ENCODE data around the gene CD79B.

Gene CD79B

DNA sequence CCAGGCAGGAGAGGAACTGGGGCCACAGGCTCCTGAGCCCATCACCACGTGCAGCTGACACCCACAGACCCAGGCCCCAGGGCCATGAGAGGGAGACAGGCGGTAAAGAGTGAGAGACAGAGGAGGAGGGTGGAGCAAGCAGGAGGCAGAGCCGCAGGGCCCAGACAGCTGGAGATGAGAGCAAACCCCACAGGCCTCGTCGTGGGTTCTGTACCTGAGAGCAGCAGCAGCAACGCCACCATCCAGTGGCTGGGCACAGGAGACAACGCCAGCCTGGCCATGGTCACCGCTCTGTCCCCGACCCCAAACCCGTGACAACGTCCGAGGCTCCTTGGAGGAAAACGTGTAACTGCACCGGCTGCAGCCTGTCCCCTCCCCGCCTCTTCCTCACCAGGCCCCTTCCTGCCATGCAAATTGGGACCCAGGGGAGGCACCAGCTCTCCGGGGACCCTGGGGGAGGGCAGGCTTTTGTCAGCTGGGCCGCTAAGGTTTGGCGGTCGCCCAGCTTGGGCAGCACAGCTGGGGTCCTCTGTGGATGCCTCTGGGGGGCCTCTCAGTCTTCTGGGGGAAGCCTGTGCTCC is at the start of gene CD79B:
Gene CD79B (minus strand): TSS at position 351 of the 581 bp plus-strand sequence. CDS start 70 bp downstream, at position 281.
- no peak for DNase-seq

GRCh38 chr17:63978272-63979200 is 46.4 kb upstream of the CD79B start:
- DNase-seq = no peak

DNA sequence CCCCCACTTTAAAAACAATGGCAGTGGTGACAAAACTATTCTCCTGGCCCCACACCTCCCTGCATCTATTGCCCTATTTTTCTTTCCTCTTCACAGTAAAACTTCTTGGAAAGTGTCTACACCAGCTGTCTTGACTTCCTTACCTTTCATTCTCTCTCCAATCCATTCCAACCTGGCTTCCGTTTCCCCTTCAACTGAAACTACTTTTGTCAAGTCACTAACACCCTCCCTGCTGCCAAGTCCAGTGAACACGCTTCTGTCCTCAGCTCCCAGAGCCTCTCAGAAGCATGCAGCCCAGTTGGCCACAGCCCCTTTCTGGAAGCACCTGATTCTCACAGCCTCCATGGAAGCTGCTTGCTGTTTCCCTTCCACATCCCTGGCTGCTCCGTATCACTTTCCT is 44.6 kb upstream of the CD79B start:
- DNase-seq = no peak

DNA sequence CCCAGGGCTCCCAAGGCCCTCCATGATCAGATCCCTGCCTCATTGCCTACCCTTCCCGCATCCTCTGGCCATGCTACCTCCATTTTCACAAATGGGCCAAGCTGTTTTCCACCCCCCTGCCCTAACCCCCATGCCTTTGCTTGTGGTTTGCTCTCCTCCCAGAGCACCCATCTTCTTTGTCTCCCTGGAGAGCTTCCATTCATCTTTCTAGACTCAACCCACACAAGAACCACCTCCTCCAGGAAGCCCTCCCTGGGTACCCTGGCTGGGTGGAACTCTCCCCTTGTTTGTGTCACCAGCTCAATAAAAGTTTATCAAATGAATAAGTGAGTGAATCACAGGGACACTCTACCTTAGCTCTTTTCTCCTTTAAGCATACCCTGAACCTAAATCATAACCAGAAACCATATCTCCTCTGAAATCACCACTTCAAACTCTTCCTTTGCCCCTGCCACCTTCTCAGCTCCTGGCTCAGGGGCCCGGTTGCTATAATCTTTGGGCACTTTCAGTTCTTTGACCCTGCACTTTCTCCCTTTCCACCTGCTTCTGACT is 43.5 kb upstream of the CD79B start:
- no peak for DNase-seq

GRCh38 chr17:63974594-63975192 is 42.6 kb upstream of the CD79B start:
- DNase-seq = no peak

GRCh38 chr17:63973930-63974593 is 41.9 kb upstream of the CD79B start:
- peak in 1 of 56 donors; percentile 40 for DNase-seq

GRCh38 chr17:63973247-63973646 is 41.1 kb upstream of the CD79B start:
- DNase-seq = no peak

DNA sequence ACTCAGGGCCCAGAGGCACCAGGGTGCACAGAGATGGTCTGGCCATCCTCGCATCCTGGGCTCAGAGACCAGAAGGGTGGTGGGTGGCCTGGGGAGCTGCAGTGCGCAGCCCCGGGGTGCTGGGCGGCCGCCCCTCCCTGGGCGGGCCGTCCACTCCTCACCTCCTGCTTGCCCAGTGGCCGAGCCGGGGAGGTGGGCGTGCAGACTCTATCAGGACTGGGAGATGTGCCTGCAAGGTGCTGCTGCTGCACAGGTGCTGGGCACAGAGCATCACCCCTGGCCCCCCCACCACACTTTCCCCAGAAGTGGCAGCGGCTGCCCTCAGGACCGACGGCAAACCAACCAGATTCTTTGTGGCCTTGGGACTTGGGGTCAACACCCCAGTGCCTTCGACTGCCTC is 40.7 kb upstream of the CD79B start, which contains the start of gene SCN4A:
Gene SCN4A (minus strand): TSS at position 123 of the 400 bp plus-strand sequence. CDS start 77 bp downstream, at position 46.
- DNase-seq = no peak

DNA sequence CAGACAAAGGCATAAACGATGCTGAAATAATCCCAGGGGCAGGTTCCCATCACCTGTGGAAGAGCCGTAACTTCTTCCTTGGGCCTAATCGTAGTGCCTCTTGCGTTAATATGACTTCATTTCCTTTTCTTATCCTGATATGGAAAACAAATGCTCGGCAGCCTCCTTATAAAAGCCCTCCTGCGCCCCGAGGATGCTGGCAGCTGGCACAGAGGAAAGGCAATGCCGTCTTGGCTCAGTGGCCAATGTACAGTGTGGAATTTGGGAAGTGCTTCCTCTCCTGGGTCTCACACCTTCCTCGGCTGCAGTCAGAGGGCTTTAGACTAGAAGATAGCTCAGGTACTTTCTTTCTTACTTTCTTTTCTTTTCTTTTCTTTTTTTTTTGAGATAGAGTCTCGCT is 37.1 kb upstream of the CD79B start:
- DNase-seq = no peak

- DNase-seq = no peak
Observed at GRCh38 chr17:63967953-63968352, 35.8 kb upstream of the CD79B start.

- no peak for DNase-seq
Observed at GRCh38 chr17:63966646-63967264, 34.6 kb upstream of the CD79B start.

DNA sequence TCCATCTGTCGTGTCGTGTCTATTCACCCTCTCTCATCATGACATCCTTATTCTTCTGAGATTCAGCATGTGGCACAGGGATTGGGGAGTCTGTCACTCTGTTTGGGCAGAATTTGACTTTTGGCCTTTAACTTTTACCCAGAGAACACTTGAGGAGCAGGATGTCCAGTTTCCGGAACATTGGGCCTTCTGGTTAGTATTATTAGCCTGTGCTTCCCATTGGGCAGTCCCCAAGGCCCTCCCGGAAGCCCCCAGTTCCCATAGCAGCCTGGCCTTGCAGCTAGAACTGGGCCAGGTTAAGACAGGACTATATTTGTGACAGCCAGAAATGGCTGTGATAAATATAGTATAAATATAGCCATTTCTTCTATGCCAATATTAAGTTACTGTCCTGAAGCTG is 31.0 kb upstream of the CD79B start:
- no peak for DNase-seq

DNA sequence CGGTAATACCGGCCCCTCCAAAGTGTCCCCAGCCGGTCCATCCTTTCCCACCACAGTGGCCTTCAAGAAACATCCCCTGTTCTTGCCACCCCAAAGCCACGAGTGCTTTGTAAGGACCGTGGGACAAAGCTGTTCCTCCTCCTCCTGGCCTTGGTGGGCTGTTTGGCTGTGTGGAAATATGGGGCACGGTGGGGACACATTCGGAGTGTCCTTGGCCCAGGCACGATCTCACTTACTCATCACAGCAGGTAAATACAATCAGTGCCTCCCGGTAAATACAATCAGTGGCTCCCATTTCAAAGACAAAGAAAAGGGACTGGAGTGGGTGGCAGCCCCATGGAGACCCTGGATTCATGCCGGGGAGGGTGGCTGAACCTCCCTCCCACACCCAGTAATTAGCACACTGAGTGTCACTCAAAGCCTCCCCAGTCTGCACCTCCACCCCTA is 30.2 kb upstream of the CD79B start:
- no peak for DNase-seq

DNA sequence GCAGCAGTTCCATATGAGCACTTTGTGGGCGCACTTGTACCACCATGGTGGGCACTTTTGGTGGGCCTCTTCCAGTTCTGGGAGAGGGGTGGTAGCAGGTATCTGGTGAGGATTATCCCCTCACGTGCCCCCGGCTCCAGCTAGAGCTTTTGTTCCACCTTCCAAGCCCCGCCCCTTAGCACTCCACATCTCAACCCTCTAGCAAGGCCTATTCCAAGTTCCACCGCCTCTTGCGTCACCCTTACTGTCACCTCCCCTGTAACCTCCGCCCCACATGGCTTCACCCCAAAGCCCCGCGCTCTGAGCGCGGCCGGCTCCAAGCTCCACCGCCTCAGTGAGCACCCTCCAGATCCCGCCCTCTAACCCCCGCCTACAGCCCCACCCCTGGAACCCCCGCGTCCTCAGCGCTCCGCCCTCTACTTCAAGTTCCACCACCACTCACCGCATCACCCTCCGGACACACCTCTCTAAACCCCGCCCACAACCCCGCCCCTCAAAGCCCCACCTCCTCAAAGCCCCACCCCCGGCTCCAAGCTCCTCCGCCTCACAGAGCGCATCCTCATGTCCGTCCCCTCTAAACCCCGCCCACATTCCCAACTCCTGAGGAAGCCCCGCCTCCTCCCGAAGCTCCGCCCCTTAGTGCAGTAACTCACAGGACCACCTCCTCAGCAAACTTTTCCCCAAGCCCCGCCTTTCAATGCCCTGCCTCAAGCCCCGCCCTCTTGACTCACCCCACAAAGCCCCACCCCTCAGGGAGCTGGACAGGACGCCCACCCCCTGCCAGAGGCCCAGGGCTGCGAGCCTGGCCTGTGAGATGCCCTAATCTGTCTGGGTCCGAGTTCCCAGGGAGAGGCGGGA is 29.5 kb upstream of the CD79B start:
- DNase-seq = peak in 2 of 56 donors; percentile 73 to 82

- no peak for DNase-seq
Observed at GRCh38 chr17:63960430-63960829, 28.3 kb upstream of the CD79B start.

GRCh38 chr17:63960006-63960405 is 27.9 kb upstream of the CD79B start:
- no peak for DNase-seq

DNA sequence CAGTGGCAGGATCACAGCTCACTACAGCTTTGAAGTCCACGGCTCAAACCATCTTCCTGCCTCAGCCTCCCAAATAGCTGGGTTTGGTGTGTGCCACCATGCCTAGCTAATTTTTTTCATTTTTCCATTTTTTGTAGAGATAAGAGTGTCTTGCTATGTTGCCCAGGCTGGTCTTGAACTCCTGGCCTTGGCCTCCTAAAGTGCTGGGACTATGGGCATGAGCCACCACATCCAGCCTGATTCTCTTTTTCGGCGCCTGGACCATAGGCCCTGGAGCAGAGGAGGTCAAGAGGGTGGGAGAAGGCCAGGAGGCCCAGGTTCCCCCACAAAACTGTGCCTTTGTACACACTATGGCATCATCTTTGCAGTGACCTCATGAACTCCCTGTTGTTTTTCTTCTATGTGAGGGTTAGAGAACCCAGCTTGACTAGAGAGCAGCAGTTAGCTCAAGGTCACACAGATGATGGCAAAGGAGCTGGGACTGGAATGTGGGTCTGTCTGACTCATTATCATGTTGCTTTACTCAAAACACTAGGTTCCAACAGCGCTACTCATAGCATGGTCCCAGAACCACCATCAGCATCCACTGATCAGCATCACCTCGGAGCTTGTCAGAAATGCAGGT is 24.3 kb upstream of the CD79B start:
- DNase-seq = no peak

DNA sequence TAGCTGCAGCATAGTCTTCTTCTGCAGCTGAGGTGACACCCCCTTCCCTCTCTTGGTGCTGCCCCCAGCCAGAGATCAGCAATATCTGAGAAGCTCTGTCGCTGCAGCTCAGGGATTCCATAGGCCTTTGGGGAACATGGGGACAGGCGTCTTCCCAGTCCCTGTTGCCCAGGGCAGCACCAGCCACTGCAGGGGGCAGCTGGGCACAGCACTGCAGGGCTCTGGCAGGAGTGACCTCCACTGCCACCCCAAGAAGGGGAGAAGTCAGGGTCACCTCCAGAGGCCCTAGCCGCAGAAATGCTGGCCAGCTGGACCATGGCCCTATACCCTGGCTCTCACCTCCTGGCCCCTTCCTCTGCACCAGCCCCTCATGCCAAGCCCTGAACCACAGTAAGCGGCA is 23.7 kb upstream of the CD79B start:
- no peak for DNase-seq

- no peak for DNase-seq
Observed at GRCh38 chr17:63955232-63955631, 23.1 kb upstream of the CD79B start.
